K562 (cell line): ENCODE measurements around the gene ITGB5. TPM values are rescaled to one million over a fixed set of nuclear protein-coding genes. Genes with fewer than 3 reads are reported as not detected.

Source experiments
- BCOR ChIP-seq: fragments of 450-650 bp; IDR thresholded peaks from 2 replicates; pipeline ENCODE4 v1.6.1; 2016
- CREM ChIP-seq: IDR thresholded peaks from 2 replicates; pipeline ENCODE4 v1.6.1; 2014; ENCODE audit warnings: antibody characterized with exemption, low read depth
- ETS2 ChIP-seq: IDR thresholded peaks from 2 replicates; pipeline ENCODE4 v1.6.1; 2016; ENCODE audit warnings: borderline replicate concordance, missing genetic modification characterization, mild to moderate bottlenecking, moderate library complexity, missing compliant biosample characterization; ENCODE audit not compliant: poor library complexity, severe bottlenecking
- IRF2 ChIP-seq: sonication (generic); formaldehyde crosslinking; IDR thresholded peaks from 2 replicates; pipeline ENCODE4 v1.8.1; 2022; ENCODE audit warnings: mild to moderate bottlenecking, missing genetic modification reagents
- MCM7 ChIP-seq, 2 experiments: fragments of 450-650 bp; IDR thresholded peaks; 2 replicates each; pipeline ENCODE4 v1.6.1; 2016 to 2018
- NCOR1 ChIP-seq: fragments of 450-650 bp; IDR thresholded peaks from 2 replicates; pipeline ENCODE4 v1.6.1; 2016; ENCODE audit warnings: mild to moderate bottlenecking, moderate library complexity
- NFE2 ChIP-seq: IDR thresholded peaks from 2 replicates; pipeline ENCODE4 v1.6.1; 2014; ENCODE audit warnings: antibody characterized with exemption, low read depth
- SIN3B ChIP-seq: fragments of 450-650 bp; IDR thresholded peaks from 2 replicates; pipeline ENCODE4 v1.6.1; 2017; ENCODE audit warnings: low read depth, mild to moderate bottlenecking, moderate library complexity
- TAF7 ChIP-seq: fragments of 450-650 bp; IDR thresholded peaks from 2 replicates; pipeline ENCODE4 v1.6.1; 2016; ENCODE audit warnings: missing genetic modification characterization, missing compliant biosample characterization
- TEAD4 ChIP-seq, 2 experiments: sonication (generic) in 1 of 2; formaldehyde crosslinking in 1 of 2; IDR thresholded peaks; 2 replicates each; pipeline versions ENCODE4 v1.6.1 to v1.8.0; 2012 to 2022; ENCODE audit warnings: borderline replicate concordance in 1 of 2, inconsistent platforms in 1 of 2, low read length in 1 of 2, mild to moderate bottlenecking in 1 of 2, missing genetic modification reagents in 1 of 2
- ZKSCAN3 ChIP-seq: fragments of 250-450 bp; sonication (Bioruptor Pico); IDR thresholded peaks from 2 replicates; pipeline ENCODE4 v1.4.0; 2020
- ZNF124 ChIP-seq: sonication (generic); formaldehyde crosslinking; IDR thresholded peaks from 2 replicates; pipeline ENCODE4 v1.8.1; 2022; ENCODE audit warnings: missing genetic modification reagents
- ZNF165 ChIP-seq: fragments of 250-450 bp; sonication (Bioruptor Pico); IDR thresholded peaks from 2 replicates; pipeline ENCODE4 v1.4.0; 2020; ENCODE audit warnings: borderline replicate concordance
- ZNF282 ChIP-seq: sonication (generic); formaldehyde crosslinking; IDR thresholded peaks from 2 replicates; pipeline ENCODE4 v1.8.1; 2023; ENCODE audit warnings: missing genetic modification reagents
- ZNF3 ChIP-seq: fragments of 250-450 bp; sonication (Bioruptor Pico); IDR thresholded peaks from 2 replicates; pipeline ENCODE4 v1.5.0; 2021; ENCODE audit warnings: mild to moderate bottlenecking, moderate library complexity
- ZNF316 ChIP-seq: fragments of 450-650 bp; IDR thresholded peaks from 2 replicates; pipeline ENCODE4 v1.6.1; 2016
- polyA plus RNA-seq, 8 experiments: library from polyadenylated mRNA; depleted of rRNA in 4 of 8; stranded (reverse) in 5 of 8; unstranded in 3 of 8; fragments of >200 nt; fragmentation: Nextera tagmentation in 2 of 8; fragmentation: Illumina TruSeq in 1 of 8; extraction: Ambion mirVana in 2 of 8; extraction: Trizol in 1 of 8; gene quantifications; 2 replicates each; pipeline versions ENCODE4 v1.2.1 to v1.2.3, GENCODE V29; 2011 to 2014; ENCODE audit warnings: inconsistent platforms in 1 of 8, missing spikeins in 1 of 8
- total RNA-seq, 7 experiments: library from RNA; depleted of rRNA in 6 of 7; stranded (reverse); fragments of >200 nt in 6 of 7; fragmentation: Illumina TruSeq in 2 of 7; extraction: Trizol in 2 of 7; gene quantifications; 2 replicates each; pipeline versions ENCODE4 v1.2.1 to v1.2.3, GENCODE V29; 2011 to 2021; ENCODE audit warnings: low replicate concordance in 1 of 7
- TF ChIP-seq, protein P1 (sequence below): fragments of 450-650 bp; IDR thresholded peaks from 2 replicates; pipeline ENCODE4 v1.6.1; 2016; ENCODE audit warnings: low read depth
- TF ChIP-seq, protein P2 (sequence below): IDR thresholded peaks from 2 replicates; pipeline ENCODE4 v1.6.1; 2016; ENCODE audit warnings: missing genetic modification characterization, missing compliant biosample characterization
- TF ChIP-seq, protein P3 (sequence below): fragments of 450-650 bp; formaldehyde crosslinking; IDR thresholded peaks from 2 replicates; pipeline ENCODE4 v1.4.0; 2020; ENCODE audit warnings: mild to moderate bottlenecking, moderate library complexity

Gene ITGB5
- total and polyA plus RNA-seq, 9 of the 15 experiments (the other 6 are each of a cell fraction or from before 2014, with no cell fraction given) = 1.7 to 46.8 (median 9.9) TPM

DNA sequence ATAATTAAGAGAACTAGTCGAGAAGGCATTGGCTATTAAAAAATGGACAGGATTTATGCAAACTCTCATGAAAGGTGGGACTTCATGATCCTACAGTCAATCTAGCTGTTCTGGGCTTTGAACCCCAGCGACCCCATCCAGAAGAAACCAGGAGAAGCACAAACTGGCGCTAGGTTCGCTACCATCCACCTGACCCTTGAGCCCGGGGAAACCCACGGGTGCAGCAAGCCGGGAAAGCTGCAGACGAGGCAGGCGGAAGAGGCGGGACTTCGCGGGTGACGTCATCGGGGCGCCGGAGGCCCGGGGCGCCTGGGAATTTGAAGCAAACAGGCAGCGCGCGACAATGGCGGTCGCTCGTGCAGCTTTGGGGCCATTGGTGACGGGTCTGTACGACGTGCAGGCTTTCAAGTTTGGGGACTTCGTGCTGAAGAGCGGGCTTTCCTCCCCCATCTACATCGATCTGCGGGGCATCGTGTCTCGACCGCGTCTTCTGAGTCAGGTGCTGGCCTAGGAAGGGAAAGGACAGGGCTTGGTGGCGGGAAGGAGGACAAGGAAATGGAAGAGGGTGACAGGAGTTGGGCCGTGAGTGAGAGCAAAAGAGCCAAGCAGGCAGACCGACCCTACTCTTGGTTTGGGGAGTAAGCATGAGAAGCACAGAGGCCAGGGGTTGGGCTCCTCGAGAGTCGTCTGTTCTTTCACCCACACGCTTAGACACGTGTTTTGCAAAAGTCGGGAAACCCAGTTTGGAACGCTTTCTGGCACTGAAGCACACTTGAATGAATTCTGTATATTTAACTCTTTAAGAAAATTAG lies 156.8 kb downstream of the ITGB5 start, which contains the start of gene UMPS (continued):
- TF ChIP-seq, protein P1, sequence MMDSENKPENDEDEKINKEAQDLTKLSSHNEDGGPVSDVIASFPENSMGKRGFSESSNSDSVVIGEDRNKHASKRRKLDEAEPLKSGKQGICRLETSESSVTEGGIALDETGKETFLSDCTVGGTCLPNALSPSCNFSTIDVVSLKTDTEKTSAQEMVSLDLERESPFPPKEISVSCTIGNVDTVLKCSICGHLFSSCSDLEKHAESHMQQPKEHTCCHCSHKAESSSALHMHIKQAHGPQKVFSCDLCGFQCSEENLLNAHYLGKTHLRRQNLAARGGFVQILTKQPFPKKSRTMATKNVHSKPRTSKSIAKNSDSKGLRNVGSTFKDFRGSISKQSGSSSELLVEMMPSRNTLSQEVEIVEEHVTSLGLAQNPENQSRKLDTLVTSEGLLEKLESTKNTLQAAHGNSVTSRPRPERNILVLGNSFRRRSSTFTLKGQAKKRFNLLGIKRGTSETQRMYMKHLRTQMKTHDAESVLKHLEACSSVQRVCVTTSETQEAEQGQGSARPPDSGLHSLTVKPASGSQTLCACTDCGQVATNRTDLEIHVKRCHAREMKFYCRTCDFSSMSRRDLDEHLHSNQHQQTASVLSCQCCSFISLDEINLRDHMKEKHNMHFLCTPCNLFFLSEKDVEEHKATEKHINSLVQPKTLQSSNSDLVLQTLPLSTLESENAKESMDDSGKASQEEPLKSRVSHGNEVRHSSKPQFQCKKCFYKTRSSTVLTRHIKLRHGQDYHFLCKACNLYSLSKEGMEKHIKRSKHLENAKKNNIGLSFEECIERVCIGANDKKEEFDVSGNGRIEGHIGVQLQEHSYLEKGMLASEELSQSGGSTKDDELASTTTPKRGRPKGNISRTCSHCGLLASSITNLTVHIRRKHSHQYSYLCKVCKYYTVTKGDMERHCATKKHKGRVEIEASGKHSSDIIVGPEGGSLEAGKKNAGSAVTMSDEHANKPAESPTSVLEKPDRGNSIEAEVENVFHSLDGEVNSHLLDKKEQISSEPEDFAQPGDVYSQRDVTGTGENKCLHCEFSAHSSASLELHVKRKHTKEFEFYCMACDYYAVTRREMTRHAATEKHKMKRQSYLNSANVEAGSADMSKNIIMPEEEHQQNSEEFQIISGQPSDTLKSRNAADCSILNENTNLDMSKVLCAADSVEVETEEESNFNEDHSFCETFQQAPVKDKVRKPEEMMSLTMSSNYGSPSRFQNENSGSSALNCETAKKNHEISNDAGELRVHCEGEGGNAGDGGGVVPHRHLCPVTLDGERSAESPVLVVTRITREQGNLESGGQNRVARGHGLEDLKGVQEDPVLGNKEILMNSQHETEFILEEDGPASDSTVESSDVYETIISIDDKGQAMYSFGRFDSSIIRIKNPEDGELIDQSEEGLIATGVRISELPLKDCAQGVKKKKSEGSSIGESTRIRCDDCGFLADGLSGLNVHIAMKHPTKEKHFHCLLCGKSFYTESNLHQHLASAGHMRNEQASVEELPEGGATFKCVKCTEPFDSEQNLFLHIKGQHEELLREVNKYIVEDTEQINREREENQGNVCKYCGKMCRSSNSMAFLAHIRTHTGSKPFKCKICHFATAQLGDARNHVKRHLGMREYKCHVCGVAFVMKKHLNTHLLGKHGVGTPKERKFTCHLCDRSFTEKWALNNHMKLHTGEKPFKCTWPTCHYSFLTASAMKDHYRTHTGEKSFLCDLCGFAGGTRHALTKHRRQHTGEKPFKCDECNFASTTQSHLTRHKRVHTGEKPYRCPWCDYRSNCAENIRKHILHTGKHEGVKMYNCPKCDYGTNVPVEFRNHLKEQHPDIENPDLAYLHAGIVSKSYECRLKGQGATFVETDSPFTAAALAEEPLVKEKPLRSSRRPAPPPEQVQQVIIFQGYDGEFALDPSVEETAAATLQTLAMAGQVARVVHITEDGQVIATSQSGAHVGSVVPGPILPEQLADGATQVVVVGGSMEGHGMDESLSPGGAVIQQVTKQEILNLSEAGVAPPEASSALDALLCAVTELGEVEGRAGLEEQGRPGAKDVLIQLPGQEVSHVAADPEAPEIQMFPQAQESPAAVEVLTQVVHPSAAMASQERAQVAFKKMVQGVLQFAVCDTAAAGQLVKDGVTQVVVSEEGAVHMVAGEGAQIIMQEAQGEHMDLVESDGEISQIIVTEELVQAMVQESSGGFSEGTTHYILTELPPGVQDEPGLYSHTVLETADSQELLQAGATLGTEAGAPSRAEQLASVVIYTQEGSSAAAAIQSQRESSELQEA = no peak
- TF ChIP-seq, protein P2, sequence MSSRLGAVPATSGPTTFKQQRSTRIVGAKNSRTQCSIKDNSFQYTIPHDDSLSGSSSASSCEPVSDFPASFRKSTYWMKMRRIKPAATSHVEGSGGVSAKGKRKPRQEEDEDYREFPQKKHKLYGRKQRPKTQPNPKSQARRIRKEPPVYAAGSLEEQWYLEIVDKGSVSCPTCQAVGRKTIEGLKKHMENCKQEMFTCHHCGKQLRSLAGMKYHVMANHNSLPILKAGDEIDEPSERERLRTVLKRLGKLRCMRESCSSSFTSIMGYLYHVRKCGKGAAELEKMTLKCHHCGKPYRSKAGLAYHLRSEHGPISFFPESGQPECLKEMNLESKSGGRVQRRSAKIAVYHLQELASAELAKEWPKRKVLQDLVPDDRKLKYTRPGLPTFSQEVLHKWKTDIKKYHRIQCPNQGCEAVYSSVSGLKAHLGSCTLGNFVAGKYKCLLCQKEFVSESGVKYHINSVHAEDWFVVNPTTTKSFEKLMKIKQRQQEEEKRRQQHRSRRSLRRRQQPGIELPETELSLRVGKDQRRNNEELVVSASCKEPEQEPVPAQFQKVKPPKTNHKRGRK (tag) = no peak
- peak; percentile 97 for TF ChIP-seq CREM
- TF ChIP-seq, protein P3, sequence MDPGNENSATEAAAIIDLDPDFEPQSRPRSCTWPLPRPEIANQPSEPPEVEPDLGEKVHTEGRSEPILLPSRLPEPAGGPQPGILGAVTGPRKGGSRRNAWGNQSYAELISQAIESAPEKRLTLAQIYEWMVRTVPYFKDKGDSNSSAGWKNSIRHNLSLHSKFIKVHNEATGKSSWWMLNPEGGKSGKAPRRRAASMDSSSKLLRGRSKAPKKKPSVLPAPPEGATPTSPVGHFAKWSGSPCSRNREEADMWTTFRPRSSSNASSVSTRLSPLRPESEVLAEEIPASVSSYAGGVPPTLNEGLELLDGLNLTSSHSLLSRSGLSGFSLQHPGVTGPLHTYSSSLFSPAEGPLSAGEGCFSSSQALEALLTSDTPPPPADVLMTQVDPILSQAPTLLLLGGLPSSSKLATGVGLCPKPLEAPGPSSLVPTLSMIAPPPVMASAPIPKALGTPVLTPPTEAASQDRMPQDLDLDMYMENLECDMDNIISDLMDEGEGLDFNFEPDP = no peak
- no peak for TF ChIP-seq ZKSCAN3 (CRISPR knock-in tag)
- no peak for TF ChIP-seq NFE2
- no peak for TF ChIP-seq BCOR
- TF ChIP-seq ZNF282 (CRISPR knock-in tag) = no peak
- TF ChIP-seq TEAD4 (IDR thresholded peaks at IDR 0.05; ENCODE audit: low read length) = no peak
- TF ChIP-seq TEAD4 (CRISPR knock-in tag; IDR thresholded peaks at IDR 0.05; ENCODE audit: borderline replicate concordance) = 0 out of 2 replicates have a peak, but pooled peaks have one; percentile 8
- no peak for TF ChIP-seq NCOR1
- TF ChIP-seq IRF2 (CRISPR knock-in tag) = no peak
- peak; percentile 93 for TF ChIP-seq SIN3B
- TF ChIP-seq ZNF165 (CRISPR knock-in tag) = no peak
- TF ChIP-seq ETS2 (tag) = no peak
- TF ChIP-seq ZNF316 = no peak
- TF ChIP-seq TAF7 (tag) = peak; percentile 67
- no peak for TF ChIP-seq MCM7 (IDR thresholded peaks at IDR 0.05)
- no peak for TF ChIP-seq ZNF124 (CRISPR knock-in tag)
- TF ChIP-seq ZNF3 (CRISPR knock-in tag) = no peak
